Mesendoderm (in vitro differentiated cells): ENCODE data around the gene FCRL6.

Experiments
- DNase-seq: peaks from one replicate; pipeline ENCODE4 v3.0.0; 2013
- H2AK5ac ChIP-seq: 2 replicates; pipeline ENCODE4 v1.6.1; 2013; ENCODE audit warnings: low read length, inconsistent platforms
- H2BK120ac ChIP-seq: 2 replicates; pipeline ENCODE4 v1.6.1; 2013; ENCODE audit warnings: low read depth, mild to moderate bottlenecking, low read length, moderate library complexity, mixed read lengths
- H2BK15ac ChIP-seq: replicated peaks from 2 replicates; pipeline ENCODE4 v1.6.1; 2013; ENCODE audit warnings: low read depth, mild to moderate bottlenecking, moderate library complexity
- H2BK5ac ChIP-seq: 2 replicates; pipeline ENCODE4 v1.6.1; 2013; ENCODE audit warnings: low read length, inconsistent platforms
- H3K18ac ChIP-seq: 2 replicates; pipeline ENCODE4 v1.6.1; 2013; ENCODE audit warnings: mild to moderate bottlenecking, low read length, mixed read lengths
- H3K23ac ChIP-seq: one replicate; pipeline ENCODE4 v1.6.1; 2013; ENCODE audit warnings: low read length
- H3K27ac ChIP-seq: 2 replicates; pipeline ENCODE4 v1.5.1; 2013; ENCODE audit warnings: low read depth, mild to moderate bottlenecking, inconsistent platforms, low read length, moderate library complexity
- H3K27me3 ChIP-seq: 2 replicates; pipeline ENCODE4 v1.6.1; 2013; ENCODE audit warnings: low read length, control low read depth, mild to moderate bottlenecking, inconsistent platforms; ENCODE audit not compliant: insufficient read depth, poor library complexity
- H3K36me3 ChIP-seq: 2 replicates; pipeline ENCODE4 v1.6.1; 2013; ENCODE audit warnings: low read length, inconsistent platforms; ENCODE audit not compliant: control insufficient read depth, insufficient read depth
- H3K4ac ChIP-seq: one replicate; pipeline ENCODE4 v1.6.1; 2013; ENCODE audit warnings: low read depth, mild to moderate bottlenecking, low read length, moderate library complexity
- H3K4me1 ChIP-seq: 2 replicates; pipeline ENCODE4 v1.6.1; 2013; ENCODE audit warnings: low read depth, low read length, inconsistent platforms; ENCODE audit not compliant: control insufficient read depth
- H3K4me2 ChIP-seq: 2 replicates; pipeline ENCODE4 v1.6.1; 2013; ENCODE audit warnings: low read length
- H3K4me3 ChIP-seq: 2 replicates; pipeline ENCODE4 v1.5.1; 2013; ENCODE audit warnings: mild to moderate bottlenecking, low read length
- H3K56ac ChIP-seq: one replicate; pipeline ENCODE4 v1.6.1; 2013; ENCODE audit warnings: low read length
- H3K79me1 ChIP-seq: 2 replicates; pipeline ENCODE4 v1.6.1; 2013; ENCODE audit warnings: low read length, inconsistent platforms
- H3K79me2 ChIP-seq: 2 replicates; pipeline ENCODE4 v1.6.1; 2013; ENCODE audit warnings: mild to moderate bottlenecking, low read length; ENCODE audit not compliant: control insufficient read depth, insufficient read depth
- H3K9ac ChIP-seq: 2 replicates; pipeline ENCODE4 v1.6.1; 2013; ENCODE audit warnings: low read length, inconsistent platforms
- H4K5ac ChIP-seq: one replicate; pipeline ENCODE4 v1.6.1; 2013; ENCODE audit warnings: low read length
- H4K8ac ChIP-seq: one replicate; pipeline ENCODE4 v1.6.1; 2013; ENCODE audit warnings: low read depth, mild to moderate bottlenecking, control low read depth, low read length, moderate library complexity
- WGBS: extraction: QIAGEN DNeasy Blood & Tissue Kit; methylation state at CpG from one replicate; pipeline ENCODE4 v1.1.7; 2013; ENCODE audit warnings: low lambda C conversion rate, missing lambda C conversion rate; ENCODE audit not compliant: insufficient coverage; ENCODE audit errors: extremely low coverage; 5-methylcytosine and 5-hydroxymethylcytosine counted together

Gene FCRL6

DNA sequence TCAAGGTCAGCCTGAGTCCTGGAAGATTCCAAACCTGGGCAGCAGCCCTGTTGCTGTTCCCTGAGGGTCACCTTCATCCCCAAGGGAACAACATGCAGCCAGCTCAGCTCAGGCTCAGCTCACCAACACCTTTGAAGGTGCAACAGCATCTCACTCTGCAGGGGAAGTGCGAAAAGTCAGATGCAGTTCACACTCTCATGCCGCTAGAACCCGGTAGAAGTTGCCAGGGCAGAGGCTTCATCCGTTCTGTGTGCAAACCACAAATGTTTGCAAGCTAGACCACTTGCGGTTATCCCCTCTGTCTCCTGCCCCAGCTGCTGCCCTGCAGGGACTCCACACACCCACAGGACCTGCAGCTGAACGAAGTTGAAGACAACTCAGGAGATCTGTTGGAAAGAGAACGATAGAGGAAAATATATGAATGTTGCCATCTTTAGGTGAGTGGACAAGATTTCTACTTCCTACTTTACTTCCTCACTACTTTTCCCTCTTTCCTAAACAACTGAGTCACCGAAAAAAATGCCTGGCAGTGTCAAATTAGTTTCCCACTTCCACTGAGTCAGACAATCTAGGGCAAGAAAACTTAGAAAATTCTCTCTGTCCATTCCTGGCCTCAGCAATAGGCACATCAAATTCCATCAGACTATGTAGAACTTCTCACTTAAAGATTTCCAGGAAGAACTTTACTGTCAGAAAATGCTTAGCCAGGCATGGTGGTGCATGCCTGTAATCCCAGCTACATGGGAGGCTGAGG, 1.8 kb upstream of the FCRL6 start:
- Histone ChIP-seq H3K56ac (no peak overlapping the region), H2BK120ac (no peak overlapping the region), H3K4ac (no peak overlapping the region), H3K9ac (no peak overlapping the region), H3K36me3 (no peaks in the 10 kb centered on the region), H4K5ac (no peak overlapping the region), H3K27ac (no peak overlapping the region), H3K23ac (no peak overlapping the region), H4K8ac (no peak overlapping the region), H3K79me1 (no peaks in the 10 kb centered on the region), H2BK15ac (no peak overlapping the region), H3K4me3 (no peak overlapping the region), H3K18ac (no peak overlapping the region), H3K4me2 (no peak overlapping the region), H2BK5ac (no peak overlapping the region), H3K4me1 (no peaks in the 10 kb centered on the region), H3K79me2 (no peaks in the 10 kb centered on the region), H2AK5ac (no peak overlapping the region), H3K27me3 (no peaks in the 10 kb centered on the region)
- WGBS = no CpG with 5 or more reads among the region's 8 CpGs
- DNase-seq = no peak

DNA sequence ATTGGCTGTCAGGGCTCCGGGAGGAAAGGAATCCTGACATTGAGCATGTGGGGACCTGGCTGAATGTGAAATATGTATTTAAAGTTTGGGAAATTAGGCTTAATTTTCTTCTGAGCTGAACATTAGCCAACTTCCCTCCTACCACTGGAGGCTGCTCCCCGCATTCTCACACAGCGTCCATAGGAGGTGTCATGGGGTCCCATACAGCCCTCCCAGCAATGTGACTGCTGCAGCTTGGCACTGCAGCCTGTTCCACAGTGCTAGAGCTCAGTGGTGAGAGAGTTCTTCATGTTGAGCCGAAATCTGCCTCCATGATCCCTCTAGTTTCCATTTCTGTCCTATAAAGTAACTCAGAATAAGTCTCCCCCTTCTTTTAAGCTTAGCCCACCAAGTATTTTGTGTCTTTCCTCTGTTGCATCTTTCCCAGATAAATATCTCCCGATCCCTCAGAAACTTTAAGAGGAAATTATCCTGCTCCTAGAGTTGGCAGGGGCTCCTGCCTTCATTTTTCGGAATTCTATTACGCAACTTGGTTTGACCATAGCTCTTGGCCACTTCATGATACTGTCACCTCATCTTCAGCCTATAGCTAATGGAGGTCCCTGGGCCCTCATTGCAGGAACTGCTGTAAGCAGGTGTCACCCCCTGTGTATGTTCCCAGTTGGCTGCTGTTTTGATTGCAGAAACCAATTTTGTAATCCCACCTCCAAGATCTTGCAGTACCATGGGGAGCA, 2.0 kb downstream of the FCRL6 start:
- H3K4me1 ChIP-seq = no peaks in the 10 kb centered on the region
- no peak overlapping the region for H3K18ac ChIP-seq
- WGBS = no CpG with 5 or more reads among the region's 7 CpGs
- H2AK5ac ChIP-seq = no peak overlapping the region
- no peak overlapping the region for H3K23ac ChIP-seq
- H3K27me3 ChIP-seq = no peaks in the 10 kb centered on the region
- no peaks in the 10 kb centered on the region for H3K36me3 ChIP-seq
- no peak overlapping the region for H4K5ac ChIP-seq
- H3K4me3 ChIP-seq = no peak overlapping the region
- no peaks in the 10 kb centered on the region for H3K79me2 ChIP-seq
- H3K4me2 ChIP-seq = no peak overlapping the region
- no peaks in the 10 kb centered on the region for H3K79me1 ChIP-seq
- no peak overlapping the region for H3K4ac ChIP-seq
- H3K27ac ChIP-seq = no peak overlapping the region
- no peak overlapping the region for H3K9ac ChIP-seq
- H2BK120ac ChIP-seq = no peak overlapping the region
- H2BK15ac ChIP-seq = no peak overlapping the region
- no peak overlapping the region for H2BK5ac ChIP-seq
- no peak for DNase-seq
- H3K56ac ChIP-seq = no peak overlapping the region
- H4K8ac ChIP-seq = no peak overlapping the region

DNA sequence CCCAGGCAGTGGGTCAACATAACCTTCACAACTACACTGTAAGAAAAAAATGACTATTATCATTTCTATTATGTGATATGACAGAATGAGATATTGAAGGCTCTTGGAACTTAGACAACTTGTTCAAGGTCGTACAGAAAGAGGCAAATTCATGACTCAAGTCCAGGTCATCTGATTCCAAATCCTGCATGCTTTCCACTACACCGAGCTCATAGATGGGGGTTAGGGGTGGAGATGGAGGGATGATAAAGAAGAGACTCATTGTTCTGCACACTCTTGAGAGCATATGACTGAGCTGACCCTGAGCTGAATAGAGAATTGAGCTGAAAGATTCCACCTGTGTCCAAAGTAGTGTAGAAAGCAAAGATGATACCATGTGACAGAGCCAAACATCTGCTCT, 2.8 kb downstream of the FCRL6 start:
- no peak overlapping the region for H4K8ac ChIP-seq
- no peaks in the 10 kb centered on the region for H3K79me1 ChIP-seq
- no peak overlapping the region for H4K5ac ChIP-seq
- no peak overlapping the region for H3K23ac ChIP-seq
- no peak overlapping the region for H2BK120ac ChIP-seq
- no peaks in the 10 kb centered on the region for H3K36me3 ChIP-seq
- no peak overlapping the region for H3K4me2 ChIP-seq
- no peak for DNase-seq
- no peak overlapping the region for H3K4ac ChIP-seq
- H3K79me2 ChIP-seq = no peaks in the 10 kb centered on the region
- H2BK5ac ChIP-seq = no peak overlapping the region
- H3K9ac ChIP-seq = no peak overlapping the region
- H2AK5ac ChIP-seq = no peak overlapping the region
- no peaks in the 10 kb centered on the region for H3K27me3 ChIP-seq
- H3K27ac ChIP-seq = no peak overlapping the region
- no peaks in the 10 kb centered on the region for H3K4me1 ChIP-seq
- WGBS = no CpG with 5 or more reads among the region's 2 CpGs
- no peak overlapping the region for H3K4me3 ChIP-seq
- H3K56ac ChIP-seq = no peak overlapping the region
- H2BK15ac ChIP-seq = no peak overlapping the region
- H3K18ac ChIP-seq = no peak overlapping the region

DNA sequence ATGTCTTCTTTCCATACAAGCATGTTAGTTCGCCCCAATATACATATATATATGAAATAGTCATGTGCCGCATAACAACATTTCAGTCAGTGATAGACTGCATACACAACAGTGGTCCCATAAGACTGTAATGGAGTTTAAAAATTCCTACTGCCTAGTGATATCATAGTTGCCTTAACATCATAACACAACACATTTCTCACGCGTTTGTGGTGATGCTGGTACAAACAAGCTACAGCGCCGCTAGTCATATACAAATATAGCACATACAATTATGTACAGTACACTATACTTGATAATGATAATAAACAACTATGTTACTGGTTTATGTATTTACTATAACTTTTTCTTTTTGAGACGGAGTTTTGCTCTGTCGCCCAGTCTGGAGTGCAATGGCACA, 13.8 kb downstream of the FCRL6 start:
- H3K79me2 ChIP-seq = no peaks in the 10 kb centered on the region
- no peaks in the 10 kb centered on the region for H3K36me3 ChIP-seq
- no peak for DNase-seq
- H2BK120ac ChIP-seq = no peak overlapping the region
- no peak overlapping the region for H2AK5ac ChIP-seq
- H4K8ac ChIP-seq = no peak overlapping the region
- H3K56ac ChIP-seq = no peak overlapping the region
- H3K79me1 ChIP-seq = no peaks in the 10 kb centered on the region
- WGBS = no CpG with 5 or more reads among the region's 8 CpGs
- H3K4ac ChIP-seq = no peak overlapping the region
- H2BK5ac ChIP-seq = no peak overlapping the region
- H3K4me1 ChIP-seq = no peaks in the 10 kb centered on the region
- H3K18ac ChIP-seq = no peak overlapping the region
- H4K5ac ChIP-seq = no peak overlapping the region
- H3K27me3 ChIP-seq = no peaks in the 10 kb centered on the region
- no peak overlapping the region for H3K9ac ChIP-seq
- no peak overlapping the region for H3K4me2 ChIP-seq
- no peak overlapping the region for H3K23ac ChIP-seq
- no peak overlapping the region for H2BK15ac ChIP-seq
- no peak overlapping the region for H3K4me3 ChIP-seq
- H3K27ac ChIP-seq = no peak overlapping the region

DNA sequence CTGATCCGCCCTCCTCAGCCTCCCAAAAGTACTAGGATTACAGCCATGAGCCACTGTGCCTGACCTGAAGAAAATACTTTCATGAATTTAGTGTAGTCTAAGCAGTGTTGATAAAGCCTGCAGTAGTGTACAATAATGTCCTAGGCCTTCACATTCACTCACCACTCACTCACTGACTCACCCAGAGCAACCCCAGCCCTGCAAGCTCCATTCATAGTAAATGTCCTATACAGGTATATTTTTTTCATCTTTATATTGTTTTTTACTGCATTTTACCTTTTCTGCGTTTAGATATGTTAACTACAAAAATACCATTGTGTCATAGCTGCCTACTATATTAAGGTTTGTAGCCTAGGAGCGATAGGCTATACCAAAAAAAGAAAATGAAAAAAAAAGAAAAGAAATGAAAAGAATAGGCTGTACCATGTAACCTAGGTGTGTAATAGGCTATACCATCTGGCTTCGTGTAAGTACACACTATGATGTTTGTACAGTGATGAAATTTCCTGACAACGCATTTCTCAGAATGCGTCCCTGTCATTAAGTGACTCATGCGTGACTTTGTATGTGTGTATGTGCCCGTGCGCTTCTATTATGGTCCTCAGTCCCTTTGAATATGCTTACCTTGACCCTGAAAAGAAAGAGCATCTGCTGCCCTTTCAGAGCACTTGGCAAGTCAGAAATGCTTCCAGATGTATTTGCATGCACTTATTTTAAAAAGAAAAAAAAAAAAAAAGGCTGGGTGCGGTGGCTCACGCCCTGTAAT, 15.3 kb downstream of the FCRL6 start:
- no peaks in the 10 kb centered on the region for H3K27me3 ChIP-seq
- H3K79me2 ChIP-seq = no peaks in the 10 kb centered on the region
- no peak overlapping the region for H3K4me3 ChIP-seq
- H3K27ac ChIP-seq = no peak overlapping the region
- H3K18ac ChIP-seq = no peak overlapping the region
- H2BK5ac ChIP-seq = no peak overlapping the region
- H3K23ac ChIP-seq = no peak overlapping the region
- no peak overlapping the region for H4K8ac ChIP-seq
- H4K5ac ChIP-seq = no peak overlapping the region
- H3K4me1 ChIP-seq = no peaks in the 10 kb centered on the region
- no peaks in the 10 kb centered on the region for H3K79me1 ChIP-seq
- H2BK120ac ChIP-seq = no peak overlapping the region
- H3K4me2 ChIP-seq = no peak overlapping the region
- no peak overlapping the region for H3K4ac ChIP-seq
- no peak overlapping the region for H3K9ac ChIP-seq
- WGBS = no CpG with 5 or more reads among the region's 11 CpGs
- H2BK15ac ChIP-seq = no peak overlapping the region
- no peak overlapping the region for H2AK5ac ChIP-seq
- DNase-seq = no peak
- no peak overlapping the region for H3K56ac ChIP-seq
- H3K36me3 ChIP-seq = no peaks in the 10 kb centered on the region
